GM19351 (cell line): Measurements from ENCODE around the gene THG1L.
"Not testable (repeated sequence)": the region's sequence is repeated elsewhere in the genome, so short reads cannot be mapped to it uniquely, and the experiment has no call there.

Experiments
- ATAC-seq: cut with Tn5 transposase; IDR thresholded peaks from one replicate; pipeline ENCODE4 v1.9.1; 2021; ENCODE audit warnings: mild to moderate bottlenecking, moderate library complexity; ENCODE audit not compliant: unreplicated experiment

THG1L gene

DNA sequence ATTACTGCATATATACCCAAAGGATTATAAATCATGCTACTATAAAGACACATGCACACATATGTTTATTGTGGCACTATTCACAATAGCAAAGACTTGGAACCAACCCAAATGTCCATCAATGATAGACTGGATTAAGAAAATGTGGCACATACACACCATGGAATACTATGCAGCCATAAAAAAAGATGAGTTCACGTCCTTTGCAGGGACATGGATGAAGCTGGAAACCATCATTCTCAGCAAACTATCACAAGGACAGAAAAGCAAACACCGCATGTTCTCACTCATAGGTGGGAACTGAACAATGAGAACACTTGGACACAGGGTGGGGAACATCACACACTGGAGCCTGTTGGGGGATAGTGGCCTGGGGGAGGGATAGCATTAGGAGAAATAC, 4.6 kb upstream of the THG1L start:
- ATAC-seq = not testable (repeated sequence)

DNA sequence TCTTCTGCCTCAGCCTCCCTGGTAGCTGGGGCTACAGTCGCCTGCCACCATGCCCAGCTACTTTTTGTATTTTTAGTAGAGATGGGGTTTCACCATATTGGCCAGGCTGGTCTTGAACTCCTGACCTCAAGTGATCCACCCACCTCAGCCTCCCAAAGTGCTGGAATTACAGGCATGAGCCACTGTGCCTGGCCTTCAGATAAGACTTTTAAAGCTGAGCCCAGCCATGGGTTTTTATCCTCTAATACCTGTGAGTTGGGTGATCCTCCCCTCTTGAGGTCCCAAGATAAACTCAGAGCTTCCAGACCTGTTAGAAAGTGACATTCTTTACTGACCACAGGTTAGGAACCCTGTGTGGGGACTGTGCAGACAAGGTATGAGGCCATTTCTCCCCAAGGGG, 3.4 kb upstream of the THG1L start:
- ATAC-seq = not testable (repeated sequence)

DNA sequence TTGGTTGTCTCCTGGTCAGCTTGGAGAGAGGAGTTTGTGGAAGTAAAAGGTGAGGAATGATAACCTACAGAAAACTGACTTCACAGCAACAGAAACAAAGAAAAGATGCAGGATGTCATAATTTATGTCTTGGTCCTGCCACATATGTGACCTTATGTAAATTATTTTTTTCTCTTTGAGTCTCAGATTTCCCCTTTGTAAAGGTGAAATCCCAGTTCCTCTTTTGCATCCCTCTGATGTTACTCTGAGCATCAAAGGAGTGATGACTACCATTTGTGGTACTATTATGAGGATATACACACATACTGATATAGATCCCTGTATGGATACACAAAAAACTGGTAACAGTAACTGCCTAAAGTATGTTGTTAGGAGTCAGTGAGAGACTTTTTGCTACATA, 1.4 kb upstream of the THG1L start:
- peak; percentile 59 for ATAC-seq

DNA sequence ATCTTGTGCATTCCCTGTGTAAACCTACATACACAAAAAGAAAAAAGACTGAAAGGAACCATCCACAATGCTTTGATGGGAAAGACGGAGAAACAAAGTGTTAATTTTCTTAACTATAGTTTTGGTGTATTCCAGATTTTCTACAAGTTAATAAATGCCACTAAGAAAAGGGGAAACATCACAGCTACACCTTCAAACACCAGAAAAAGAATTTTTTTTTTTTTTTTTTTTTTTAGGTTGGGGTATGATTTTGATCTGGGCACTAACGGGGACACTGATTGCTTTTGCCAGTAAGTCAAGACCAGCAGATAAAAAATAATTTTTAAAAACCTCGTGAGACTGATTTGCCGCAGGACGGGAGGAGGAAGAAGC, 334 bp upstream of the THG1L start:
- ATAC-seq = no peak

DNA sequence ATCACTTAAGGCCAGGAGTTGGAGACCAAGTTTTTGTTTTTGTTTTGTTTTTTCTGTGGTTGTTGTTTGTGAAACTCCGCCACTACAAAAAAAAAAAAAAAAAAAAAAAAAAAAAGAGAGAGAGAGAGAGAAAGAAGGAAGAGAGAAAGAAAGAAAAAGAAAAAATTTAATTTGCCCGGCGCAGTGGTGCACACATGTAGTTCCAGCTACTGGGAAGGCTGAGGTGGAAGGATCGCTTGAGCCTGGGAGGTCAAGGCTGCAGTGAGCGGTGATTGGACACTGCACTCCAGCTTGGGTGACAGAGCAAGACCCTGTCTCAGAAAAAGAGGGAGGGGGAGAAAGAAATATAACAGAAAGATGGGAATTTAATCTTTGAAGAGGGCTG, 902 bp downstream of the THG1L start:
- ATAC-seq = no peak

DNA sequence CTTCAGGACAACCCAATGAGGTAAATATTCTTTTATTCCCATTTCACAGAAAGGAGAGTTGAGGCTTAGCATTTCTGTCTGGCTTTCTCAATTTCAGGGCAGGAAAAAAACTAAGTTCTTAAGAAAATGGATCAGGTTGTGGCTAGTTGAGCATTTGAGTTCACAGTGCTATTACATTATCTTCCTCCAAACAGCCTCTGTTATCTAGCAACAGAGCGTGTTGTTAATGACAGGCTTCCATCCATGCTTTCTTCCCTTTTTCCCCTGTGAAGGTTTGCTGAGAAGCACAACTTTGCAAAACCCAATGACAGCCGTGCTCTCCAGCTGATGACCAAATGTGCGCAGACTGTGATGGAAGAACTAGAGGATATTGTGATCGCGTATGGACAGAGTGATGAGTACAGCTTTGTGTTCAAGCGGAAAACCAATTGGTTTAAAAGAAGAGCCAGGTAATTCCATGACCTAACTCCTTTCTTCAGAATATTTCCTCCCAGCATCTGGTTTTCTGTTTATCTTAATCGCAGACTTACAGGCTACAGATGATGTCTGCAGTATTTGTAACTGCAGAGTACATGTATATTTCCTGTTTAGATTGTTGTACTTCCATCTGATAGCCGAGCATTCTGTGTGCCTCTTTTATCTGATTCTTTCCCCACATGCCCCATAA, 1.5 kb downstream of the THG1L start:
- ATAC-seq = no peak

DNA sequence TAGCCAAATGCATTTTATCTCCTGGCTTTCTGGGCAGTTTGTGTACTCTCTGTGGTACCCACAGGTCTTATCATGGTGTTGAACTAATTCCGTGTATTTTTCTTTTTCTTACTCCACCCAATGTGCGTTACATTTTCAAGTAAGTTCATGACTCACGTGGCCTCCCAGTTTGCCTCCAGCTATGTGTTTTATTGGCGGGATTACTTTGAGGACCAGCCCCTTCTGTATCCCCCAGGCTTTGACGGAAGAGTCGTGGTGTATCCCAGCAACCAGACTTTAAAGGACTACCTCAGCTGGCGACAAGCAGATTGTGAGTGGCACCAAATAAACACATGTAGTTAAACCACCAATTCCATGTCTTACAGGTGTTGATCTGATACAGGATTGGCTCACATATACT, 3.2 kb downstream of the THG1L start:
- no peak for ATAC-seq

DNA sequence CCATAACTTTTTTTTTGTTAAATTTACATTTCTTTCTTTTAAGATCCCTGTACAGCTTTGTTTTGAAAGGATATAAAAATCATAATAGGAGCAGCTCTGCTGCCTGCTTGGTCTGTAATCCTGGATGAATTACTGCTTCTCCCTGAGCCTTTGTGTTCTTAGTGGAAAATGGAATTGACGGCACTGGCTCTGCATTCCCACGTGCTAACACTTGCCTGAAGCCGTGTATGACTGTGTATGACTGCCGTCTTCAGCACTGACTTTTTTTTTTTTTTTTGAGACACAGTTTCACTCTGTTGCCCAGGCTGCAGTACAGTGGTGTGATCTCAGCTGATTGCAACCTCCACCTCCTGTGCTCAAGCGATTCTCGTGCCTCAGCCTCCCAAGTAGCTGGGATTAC, 4.8 kb downstream of the THG1L start:
- no peak for ATAC-seq

DNA sequence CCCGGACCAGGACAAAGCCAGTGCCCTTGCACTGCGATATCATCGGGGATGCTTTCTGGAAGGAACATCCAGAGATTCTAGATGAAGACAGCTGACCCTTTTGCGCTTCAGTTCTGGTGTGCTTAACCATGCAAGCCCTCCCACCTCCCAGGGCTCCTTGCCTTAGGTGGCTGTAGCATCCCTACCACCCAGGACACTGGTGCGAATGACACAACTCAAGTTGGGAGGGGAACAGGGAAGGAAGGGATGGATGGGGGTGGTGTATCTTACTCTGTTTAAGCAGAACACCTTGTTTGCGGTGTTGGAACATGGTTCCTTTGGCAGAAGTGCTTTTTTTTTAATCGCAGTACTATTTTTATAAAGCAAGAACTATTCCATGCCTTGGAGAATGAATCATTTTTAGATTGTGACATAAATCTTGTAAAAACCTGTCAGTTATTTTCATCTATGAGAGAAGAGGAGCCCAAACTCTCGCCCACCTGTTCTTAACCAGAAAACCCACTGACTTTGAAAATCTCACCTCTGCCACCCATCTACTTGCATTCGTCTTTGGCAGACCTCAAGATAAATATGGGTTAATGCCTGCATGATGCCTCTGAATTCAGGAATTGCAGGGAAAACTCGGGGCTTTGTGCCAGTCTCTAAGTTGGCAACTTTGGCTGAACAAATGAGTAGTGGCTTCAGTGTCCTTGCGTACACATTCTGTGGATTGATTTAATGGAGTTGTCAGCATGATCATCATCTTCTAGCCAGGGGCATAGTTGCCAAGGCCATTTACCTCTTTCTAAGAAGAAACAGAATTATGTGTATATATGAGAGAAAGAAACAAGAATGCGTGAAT, 8.4 kb downstream of the THG1L start:
- no peak for ATAC-seq

DNA sequence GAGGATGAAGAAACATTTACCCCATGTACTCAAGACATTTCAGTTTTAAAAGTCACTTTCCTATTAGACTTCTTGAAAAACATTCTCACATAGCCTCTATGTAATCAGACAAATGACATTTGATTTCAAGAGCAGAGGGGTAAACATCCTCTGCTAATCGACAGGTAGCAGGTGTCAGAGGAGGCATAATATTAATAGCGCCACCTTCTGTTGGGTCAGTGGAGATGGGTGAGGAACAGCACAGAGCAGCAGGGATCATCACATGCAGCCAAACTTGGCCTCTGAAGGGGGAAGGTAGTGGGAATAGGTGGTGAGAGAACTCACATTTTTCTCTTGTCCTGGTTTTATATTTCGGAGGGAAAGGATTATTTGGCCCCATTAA, 9.0 kb downstream of the THG1L start:
- ATAC-seq = no peak

DNA sequence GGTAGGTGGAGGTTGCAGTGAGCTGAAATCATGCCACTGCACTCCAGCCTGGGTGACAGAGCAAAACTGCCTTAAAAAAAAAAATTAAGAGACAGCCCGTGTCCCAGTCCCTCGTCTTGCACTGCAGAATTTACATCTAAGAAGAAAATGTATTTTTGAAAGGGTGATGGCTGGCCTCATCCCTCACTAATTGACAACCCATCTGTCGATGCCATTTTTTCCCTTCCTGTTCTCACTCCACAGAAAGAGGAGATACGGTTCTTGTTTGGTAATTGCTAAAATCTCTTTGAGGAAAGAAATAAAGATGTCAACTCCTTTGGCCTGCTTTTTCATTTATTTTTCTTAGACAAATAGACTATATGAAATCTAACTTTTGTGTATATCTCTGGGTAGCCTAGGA, 9.9 kb downstream of the THG1L start:
- no peak for ATAC-seq

DNA sequence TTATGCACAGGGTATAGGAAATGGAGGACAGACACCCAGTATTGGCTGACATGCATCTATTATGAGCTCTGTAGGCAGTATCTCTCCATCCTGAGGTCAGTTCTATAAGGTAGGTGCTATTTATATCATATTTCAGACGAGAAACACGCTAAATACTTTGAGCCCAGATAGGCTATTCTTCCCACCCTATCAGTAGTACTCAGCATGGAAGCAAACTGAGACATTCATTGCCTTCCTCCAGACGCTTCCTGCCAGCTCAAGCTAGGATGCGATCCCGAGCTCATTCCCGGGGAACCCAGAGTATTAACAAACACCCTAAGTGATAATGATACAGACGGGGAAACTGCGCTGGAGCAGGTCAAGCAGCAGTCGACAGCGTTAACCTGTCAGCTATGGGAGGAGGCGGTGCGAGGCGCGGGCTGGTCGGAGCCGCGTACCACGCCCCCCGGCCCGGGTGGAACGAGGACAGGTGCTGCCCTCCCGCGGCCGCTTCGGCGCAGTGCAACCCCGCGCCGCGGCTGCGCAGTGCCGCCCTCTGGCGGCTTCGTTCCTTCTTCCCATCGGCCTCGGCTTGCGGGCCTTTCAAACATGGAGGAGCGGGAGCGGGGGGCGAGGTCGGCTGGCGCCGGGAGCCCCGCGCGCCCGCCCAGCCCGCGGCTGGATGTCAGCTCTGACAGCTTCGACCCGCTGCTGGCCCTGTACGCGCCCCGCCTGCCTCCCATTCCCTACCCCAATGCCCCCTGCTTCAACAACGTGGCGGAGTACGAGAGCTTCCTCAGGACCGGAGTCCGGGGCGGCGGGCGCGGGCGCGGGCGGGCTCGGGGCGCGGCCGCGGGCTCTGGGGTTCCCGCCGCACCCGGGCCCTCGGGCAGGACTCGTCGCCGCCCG, 12.2 kb downstream of the THG1L start, which contains the start of gene LSM11:
Gene LSM11, plus strand, starts transcription at position 550 of the 888 bp plus-strand sequence. Its CDS starts 39 bp downstream, at position 589.
- peak; percentile 90 for ATAC-seq

DNA sequence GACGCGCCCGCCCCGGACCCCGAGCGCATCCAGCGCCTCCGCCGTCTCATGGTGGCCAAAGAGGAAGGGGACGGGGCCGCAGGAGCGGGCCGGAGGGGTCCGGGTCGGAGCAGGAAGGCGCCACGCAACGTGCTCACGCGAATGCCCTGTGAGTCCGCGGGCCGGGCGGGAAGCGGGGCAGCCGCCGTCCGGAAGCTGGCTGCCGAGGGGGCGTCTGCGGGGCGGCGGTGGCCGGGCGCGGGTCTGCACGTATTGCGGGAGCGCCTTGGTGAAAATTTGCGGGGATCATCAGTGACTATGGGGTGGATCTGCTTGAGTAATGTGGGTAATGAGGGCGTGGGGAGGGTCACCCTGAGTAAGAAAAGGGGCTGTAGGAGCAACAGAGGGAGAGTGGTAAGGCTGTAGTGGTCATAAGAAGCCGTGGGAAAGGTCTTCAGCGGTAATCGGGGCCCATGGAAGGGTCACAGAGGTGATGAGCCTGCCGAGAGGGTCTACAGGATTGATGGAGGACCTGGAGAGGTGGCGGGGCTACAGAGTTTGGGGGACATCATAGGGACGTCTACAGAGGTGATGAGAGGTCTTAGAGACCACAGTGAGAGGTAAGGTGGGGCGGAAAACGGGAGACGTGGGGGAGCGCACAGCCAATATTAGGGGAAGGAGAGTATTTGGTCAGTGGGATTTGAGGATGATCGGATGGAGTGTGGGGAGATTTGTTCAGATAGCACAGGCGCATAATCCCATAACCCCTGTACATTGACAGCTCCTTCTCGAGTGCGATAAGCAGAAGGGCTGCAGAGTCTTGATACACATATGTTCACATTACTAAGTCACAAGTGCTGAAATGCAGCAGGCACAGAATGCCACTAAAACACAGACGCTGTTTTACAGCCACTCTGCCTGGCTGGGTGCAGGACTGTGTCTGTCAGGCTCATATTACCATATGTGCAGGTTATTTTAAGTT, 13.1 kb downstream of the THG1L start:
- ATAC-seq = peak; percentile 28

DNA sequence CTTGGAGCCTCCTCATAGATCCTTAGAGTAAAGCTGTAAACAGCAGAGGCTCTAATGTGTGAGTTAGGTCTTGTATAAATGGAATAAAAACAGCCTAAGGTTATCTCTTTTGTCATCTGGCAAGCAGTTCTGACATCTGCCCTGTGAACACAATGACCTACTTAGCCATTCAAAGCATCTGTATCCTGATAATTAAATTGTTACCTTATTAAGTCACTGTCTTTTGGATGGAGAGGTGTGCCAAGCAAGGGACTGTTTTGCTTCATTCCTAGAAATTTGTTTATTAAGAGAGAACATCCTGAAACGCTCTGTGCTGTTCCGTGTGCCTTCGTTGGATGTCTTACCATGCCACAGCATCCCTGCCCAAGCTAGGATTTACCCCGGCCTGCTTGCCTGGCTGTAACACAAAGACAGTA, 13.8 kb downstream of the THG1L start:
- ATAC-seq = no peak

DNA sequence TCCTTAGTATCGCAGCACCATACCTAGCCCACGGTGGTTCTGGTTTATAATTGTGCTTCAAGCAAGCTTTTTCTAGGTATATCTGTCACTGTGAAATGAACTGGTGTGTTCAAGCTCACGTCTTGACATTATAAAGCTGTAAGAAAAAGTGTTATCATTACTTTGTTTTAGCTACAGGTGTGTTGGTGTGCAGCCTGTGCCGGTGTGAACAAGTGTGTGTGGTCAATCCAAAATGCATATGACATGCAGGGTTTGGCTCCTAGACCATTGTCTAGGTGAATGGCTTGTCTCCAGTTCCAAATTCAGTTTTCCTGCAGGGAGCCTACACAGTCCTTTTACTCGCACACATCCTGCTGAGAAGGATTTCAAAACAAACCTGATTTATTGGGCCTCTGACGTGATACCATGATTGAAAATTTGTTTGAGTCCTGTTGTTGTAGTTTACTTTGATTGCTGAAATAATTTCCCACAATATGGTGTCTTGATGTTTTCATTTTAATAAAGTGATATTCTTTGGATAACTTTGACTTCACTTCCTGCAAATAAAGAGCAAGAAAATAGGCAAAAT, 16.0 kb downstream of the THG1L start:
- no peak for ATAC-seq

DNA sequence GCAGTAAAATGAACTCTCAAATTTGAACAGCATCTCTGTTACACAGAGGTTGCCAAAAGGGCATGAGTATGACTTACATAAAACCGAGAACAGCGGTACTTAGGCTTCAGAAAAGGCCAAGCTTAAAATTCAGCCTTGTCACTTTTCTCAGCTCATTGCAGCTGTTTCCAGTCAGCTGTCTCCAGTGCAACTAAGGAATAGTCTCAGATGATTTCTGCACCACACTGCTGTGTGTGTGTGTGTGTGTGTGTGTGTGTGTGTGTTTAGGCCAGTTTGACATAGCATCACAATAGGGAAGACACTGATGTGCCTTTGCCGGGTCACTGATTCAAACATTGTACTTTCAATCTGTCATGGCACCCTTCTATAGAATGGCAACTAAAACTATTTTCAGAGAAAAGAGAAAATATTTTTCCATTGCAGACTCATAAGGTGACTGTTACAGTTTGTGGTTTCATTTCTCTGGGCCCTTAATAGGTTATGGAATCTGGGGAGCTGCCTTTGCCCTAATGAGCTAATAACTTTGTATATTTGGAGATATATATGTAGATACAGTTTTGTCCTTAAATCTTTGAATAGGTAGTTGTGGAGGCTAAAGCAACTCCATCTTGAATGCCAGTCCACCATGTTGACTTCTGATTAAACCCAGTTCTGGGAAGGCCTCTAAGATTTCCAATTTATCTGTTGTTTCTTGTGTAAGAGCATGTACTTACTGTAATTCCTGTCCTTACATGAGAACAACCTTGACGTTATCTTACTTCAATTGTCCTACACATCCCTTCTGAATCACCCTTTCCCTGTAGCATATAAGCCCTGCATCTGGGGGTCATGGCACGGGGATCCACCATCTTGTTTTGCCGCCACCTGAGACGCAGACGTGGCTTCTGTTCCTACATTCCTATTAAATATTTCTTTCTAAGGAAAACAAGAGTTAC, 16.8 kb downstream of the THG1L start:
- ATAC-seq = no peak

DNA sequence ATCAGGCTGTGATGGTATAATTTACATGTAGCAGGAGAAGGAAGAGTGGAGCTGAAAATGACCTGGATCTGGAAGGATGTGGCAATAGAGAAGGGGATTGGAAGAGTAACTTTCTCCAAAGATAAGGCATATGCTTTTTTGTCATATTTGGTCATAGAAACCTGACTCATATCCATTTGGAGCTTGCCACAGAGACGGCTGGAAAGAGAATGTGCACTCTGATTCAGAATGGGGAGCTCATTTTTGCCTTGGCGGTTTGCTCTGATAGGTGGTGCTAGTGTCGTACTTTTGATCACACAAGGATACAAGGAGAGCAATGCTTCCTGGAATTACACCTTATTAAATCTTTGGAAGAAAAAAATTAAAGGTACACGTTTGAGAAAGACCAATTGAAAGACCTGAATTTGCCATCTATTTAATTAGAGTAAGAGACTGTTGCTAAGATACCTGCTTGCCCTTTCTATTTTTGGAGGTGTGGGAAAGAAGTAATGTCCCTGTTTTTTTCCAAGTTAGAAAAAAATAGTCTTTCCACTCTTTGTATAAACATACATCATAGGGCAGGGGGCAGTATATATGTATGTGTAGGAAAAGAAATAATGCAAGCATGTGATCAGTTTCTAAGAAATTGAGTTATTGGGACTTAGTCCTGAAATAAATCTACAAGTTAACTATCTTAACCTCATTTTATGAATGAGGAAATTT, 17.7 kb downstream of the THG1L start:
- no peak for ATAC-seq

DNA sequence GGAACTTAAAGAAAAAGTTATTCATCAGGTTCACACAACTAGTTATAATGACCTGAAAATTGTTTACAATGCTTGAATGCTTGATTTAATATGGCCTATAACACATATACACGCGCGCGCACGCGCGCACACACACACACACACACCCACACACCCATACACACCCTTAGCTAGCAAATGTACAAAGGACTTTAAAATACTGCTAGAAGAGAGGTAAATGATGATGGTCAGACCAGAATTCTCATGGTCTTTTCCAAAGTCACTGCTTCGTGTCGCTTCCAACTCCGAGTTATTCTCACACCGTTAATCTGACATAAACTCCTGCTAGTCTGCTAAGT, 18.2 kb downstream of the THG1L start:
- ATAC-seq = no peak
